ENCODE measurements around the gene ZNF280D.

The ZNF280D gene, protein sequence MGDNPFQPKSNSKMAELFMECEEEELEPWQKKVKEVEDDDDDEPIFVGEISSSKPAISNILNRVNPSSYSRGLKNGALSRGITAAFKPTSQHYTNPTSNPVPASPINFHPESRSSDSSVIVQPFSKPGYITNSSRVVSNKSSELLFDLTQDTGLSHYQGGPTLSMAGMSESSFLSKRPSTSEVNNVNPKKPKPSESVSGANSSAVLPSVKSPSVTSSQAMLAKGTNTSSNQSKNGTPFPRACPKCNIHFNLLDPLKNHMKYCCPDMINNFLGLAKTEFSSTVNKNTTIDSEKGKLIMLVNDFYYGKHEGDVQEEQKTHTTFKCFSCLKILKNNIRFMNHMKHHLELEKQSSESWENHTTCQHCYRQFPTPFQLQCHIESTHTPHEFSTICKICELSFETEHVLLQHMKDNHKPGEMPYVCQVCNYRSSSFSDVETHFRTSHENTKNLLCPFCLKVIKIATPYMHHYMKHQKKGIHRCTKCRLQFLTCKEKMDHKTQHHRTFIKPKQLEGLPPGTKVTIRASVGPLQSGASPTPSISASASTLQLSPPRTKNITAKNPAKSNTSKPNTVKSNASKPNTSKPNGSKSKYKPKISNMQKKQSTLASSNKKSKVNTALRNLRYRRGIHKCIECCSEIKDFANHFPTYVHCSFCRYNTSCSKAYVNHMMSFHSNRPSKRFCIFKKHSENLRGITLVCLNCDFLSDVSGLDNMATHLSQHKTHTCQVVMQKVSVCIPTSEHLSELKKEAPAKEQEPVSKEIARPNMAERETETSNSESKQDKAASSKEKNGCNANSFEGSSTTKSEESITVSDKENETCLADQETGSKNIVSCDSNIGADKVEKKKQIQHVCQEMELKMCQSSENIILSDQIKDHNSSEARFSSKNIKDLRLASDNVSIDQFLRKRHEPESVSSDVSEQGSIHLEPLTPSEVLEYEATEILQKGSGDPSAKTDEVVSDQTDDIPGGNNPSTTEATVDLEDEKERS

DNA sequence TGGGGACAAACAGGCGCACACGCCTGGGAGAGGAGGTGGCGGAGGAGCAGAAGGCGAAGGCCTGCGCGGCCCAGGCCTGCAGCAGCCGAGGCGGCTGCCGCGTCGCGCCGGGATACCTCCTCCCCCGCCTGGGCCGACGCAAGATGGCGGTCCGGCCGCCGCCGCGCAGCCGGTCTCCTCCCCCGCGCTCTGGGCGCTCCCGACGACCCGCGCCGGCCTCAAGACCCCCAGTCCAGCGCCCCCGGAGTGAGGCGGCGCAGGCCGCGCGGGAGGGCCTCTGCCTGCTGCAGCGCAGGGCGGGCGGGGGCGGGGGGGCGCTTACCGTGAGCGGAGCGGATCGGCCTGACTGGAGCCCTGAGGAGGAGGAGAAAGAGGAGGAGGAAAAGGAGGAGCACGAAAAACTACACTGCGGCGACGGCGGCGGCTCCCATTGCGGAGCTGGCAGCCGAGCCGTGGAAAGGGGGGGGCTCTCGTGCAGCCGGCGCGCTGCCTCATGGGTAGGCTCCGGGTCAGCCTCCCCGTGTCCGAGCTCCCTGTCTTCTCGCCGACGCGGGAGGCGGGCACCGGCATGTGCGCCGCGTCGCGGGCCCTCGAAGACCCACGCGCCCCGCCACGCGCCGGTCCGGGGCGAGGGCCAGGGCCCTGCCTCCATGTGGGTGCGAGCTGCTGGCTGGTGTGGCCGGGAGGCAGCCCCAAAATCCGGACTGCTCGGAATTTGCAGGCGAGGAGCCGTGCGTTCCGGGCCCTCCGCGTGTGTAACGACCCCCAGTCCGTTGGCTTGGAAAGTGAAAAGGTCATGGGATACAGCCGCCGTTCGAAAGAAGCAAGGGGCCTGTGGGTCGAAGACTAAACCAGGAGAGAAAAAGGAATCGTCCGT lies at the start of gene ZNF280D:
Gene ZNF280D (minus strand): TSS at position 374 of the 877 bp plus-strand sequence. CDS start 26,400 bp downstream, outside the sequence.
- TF ChIP-seq, protein P1, sequence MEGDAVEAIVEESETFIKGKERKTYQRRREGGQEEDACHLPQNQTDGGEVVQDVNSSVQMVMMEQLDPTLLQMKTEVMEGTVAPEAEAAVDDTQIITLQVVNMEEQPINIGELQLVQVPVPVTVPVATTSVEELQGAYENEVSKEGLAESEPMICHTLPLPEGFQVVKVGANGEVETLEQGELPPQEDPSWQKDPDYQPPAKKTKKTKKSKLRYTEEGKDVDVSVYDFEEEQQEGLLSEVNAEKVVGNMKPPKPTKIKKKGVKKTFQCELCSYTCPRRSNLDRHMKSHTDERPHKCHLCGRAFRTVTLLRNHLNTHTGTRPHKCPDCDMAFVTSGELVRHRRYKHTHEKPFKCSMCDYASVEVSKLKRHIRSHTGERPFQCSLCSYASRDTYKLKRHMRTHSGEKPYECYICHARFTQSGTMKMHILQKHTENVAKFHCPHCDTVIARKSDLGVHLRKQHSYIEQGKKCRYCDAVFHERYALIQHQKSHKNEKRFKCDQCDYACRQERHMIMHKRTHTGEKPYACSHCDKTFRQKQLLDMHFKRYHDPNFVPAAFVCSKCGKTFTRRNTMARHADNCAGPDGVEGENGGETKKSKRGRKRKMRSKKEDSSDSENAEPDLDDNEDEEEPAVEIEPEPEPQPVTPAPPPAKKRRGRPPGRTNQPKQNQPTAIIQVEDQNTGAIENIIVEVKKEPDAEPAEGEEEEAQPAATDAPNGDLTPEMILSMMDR (IDR thresholded peaks at IDR 0.05) = no peak

DNA sequence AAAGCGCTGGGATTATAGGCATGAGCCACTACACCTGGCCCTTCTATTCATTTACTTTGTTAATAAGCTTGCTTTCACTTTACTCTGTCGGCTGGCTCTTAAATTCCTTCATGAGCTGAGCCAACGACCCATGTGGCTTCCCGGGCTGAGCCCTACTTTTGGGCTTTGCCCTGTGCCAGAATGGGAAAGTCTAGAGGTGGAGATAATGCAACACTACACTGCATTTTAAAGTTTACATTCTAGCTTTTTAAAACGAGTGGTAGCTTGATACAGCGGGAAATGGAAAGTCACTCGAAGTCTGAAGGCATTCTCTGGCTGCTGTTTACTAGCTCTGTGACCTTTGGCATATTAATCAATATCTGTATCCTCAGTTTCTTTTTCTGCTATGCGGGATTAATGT lies 49.0 kb upstream of the ZNF280D start:
- TF ChIP-seq, protein P1 (IDR thresholded peaks at IDR 0.05) = no peak

DNA sequence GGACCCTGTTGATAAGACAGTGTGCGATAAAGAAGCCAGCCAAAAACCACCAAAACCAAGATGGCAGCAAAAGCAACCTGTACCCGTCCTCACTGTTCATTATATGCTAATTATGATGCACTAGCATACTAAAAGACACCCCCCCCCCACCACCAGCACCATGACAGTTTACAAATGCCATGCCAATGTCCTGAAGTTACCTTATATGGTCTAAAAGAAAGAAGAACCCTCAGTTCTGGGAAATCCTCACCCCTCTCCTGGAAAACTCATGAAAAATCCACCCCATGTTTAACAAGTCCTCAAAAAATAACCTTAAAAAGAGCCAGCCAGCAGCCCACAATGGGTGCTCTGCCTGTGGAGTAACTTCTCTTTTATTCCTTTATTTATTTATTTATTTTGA lies 48.4 kb upstream of the ZNF280D start:
- TF ChIP-seq, protein P1 (IDR thresholded peaks at IDR 0.05) = no peak

DNA sequence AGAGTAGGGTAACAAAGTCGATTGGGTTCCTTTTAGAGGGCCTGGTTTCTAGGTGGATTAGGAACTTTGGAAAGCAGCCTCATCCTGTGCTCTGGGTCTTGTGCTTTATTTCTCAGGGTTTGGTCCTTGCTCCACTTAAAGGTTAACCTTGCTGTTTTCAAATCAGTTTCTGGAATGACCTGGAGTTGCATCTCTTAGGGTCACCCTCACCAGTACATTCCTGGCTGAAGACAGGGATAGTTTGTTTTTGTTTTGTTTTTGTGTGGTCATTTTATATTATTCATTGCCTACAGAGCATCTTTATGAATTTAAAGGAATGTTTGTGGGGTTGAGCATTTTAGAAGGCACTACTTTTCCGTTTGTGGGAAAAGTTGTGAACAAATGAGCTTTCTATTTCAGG lies 45.5 kb upstream of the ZNF280D start:
- TF ChIP-seq, protein P1 (IDR thresholded peaks at IDR 0.05) = no peak

DNA sequence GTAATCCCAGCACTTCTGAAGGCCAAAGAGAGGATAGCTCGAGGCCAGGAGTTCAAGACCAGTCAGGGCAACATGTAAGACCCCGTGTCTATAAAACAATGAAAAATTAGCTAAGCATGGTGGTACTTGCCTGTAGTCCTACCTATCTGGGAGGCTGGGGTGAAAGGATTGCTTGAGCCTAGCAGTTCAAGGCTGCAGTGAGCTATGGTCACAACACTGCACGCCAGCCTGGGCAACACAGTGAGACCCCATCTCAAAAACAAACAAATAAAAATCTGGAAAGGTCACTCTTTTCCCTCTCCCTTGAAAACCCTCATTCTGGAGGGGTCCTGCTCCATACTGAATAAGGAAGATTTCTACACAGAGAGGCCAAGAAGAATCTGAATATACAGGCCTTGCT lies 43.5 kb upstream of the ZNF280D start:
- TF ChIP-seq, protein P1 (IDR thresholded peaks at IDR 0.05) = no peak

DNA sequence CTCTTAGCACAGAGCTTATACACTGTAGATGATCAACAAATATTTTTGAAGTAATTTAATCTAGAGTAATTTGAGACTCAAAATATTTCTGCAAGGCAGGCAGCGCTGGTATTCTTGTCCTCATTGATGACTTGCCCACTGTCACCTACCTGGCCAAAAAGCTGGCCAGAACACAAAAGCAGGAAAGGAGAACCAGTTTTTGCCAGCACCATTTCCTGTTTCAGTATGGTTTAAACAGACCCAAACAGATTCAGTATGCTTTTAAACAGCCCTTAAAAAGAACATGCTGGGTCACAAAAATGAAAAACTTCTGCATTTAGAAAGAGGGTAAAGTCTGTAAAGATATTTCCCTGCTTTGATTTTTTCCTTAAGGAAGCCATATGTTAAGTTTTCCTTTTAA lies 42.3 kb upstream of the ZNF280D start:
- TF ChIP-seq, protein P1 (IDR thresholded peaks at IDR 0.05) = no peak

DNA sequence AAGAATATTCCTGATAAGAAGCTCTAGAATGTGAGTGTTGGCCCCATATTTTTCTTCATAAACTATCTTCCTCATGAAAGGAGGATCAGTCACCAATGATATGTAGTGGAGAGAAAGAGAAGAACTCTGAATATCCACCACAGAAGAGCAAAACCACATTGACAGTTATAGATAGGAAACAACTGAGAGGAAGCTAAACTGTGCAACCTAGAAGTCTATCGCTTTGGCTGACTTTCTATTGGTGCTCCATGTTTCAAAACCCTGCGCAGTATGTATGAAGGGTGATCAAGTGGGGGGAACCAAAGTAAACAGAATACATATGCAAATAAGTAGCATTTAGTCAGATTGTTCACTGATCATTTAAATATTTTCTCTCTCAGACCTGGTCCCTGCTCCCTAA lies 41.0 kb upstream of the ZNF280D start:
- TF ChIP-seq, protein P1 (IDR thresholded peaks at IDR 0.05) = no peak
